Measurements from ENCODE around the gene TSSK3.
"Not testable (repeated sequence)": the region's sequence is repeated elsewhere in the genome, so short reads cannot be mapped to it uniquely, and the experiment has no call there.

Gene TSSK3

GRCh38 chr1:32339363-32339978, 22.9 kb upstream of the TSSK3 start:
- peak; percentile 59 to 64 for DNase-seq

- no peak for DNase-seq
These were observed 21.1 kb upstream of the TSSK3 start for GRCh38 chr1:32341186-32341757.

- DNase-seq: no peak
These were observed 20.4 kb upstream of the TSSK3 start for GRCh38 chr1:32341971-32342370.

- DNase-seq: no peak
These were observed 19.6 kb upstream of the TSSK3 start for GRCh38 chr1:32342704-32343103.

- DNase-seq: no peak
These were observed 17.0 kb upstream of the TSSK3 start for GRCh38 chr1:32345289-32345827.

- DNase-seq: no peak
These were observed 15.7 kb upstream of the TSSK3 start for GRCh38 chr1:32346532-32347157.

- no peak for DNase-seq
These were observed 13.1 kb upstream of the TSSK3 start for GRCh38 chr1:32349211-32349708.

GRCh38 chr1:32350785-32351398, 11.4 kb upstream of the TSSK3 start:
- peak; percentile 88 to 89 for DNase-seq

GRCh38 chr1:32351399-32352238, 10.7 kb upstream of the TSSK3 start:
- peak; percentile 89 to 92 for DNase-seq

GRCh38 chr1:32352239-32352745, 10.0 kb upstream of the TSSK3 start:
- DNase-seq: no peak

- no peak for DNase-seq
These were observed 9.4 kb upstream of the TSSK3 start for GRCh38 chr1:32352831-32353383.

GRCh38 chr1:32353431-32353830, 8.9 kb upstream of the TSSK3 start:
- DNase-seq: no peak

- DNase-seq: no peak
These were observed 8.3 kb upstream of the TSSK3 start for GRCh38 chr1:32353886-32354570.

- DNase-seq: not testable (repeated sequence)
These were observed 6.6 kb upstream of the TSSK3 start for GRCh38 chr1:32355778-32356177.

- DNase-seq: no peak
These were observed 5.9 kb upstream of the TSSK3 start for GRCh38 chr1:32356478-32356877.

GRCh38 chr1:32357614-32358013, 4.7 kb upstream of the TSSK3 start:
- DNase-seq: no peak

GRCh38 chr1:32358435-32358834, 3.9 kb upstream of the TSSK3 start:
- DNase-seq: no peak

GRCh38 chr1:32361308-32361673, 1.0 kb upstream of the TSSK3 start:
- no peak for DNase-seq

- peak; percentile 46 to 57 for DNase-seq
These were observed 465 bp upstream of the TSSK3 start for GRCh38 chr1:32361674-32362473.

- no peak for DNase-seq
These were observed 1.4 kb downstream of the TSSK3 start for GRCh38 chr1:32363713-32364112.

GRCh38 chr1:32364836-32365235, 2.5 kb downstream of the TSSK3 start:
- no peak for DNase-seq

Measured in activated T-cell treated with anti-CD3 and anti-CD28 coated beads, Interleukin-2, amount 50 U/mL, for 48 hours (primary cell).